PC-9 (cell line): ENCODE results near the gene ITGB7. TPM values are rescaled to one million over a fixed set of nuclear protein-coding genes. Genes with fewer than 3 reads are reported as not detected.

Source experiments
- BruUV-seq: library from RNA; stranded (reverse); fragments of 400-500 nt; replicated peaks from 2 replicates; lab custom pipeline; 2021; lab: Mats Ljungman, UMichigan
- CTCF ChIA-PET: fragments of 300-600 bp; sonication (Branson Sonifier 250); formaldehyde crosslinking; loops from one replicate; lab custom pipeline; 2022; ENCODE audit warnings: antibody characterized with exemption; lab: Charles Lee
- POLR2A ChIA-PET: fragments of 300-600 bp; sonication (Branson Sonifier 250); formaldehyde crosslinking; loops from one replicate; lab custom pipeline; 2022; ENCODE audit warnings: antibody characterized with exemption; ENCODE audit not compliant: unreplicated experiment; lab: Charles Lee
- DNase-seq, 2 experiments: peaks; one replicate each; pipeline versions ENCODE4 v3.0.0 to v3.0.0-alpha.2; 2015 to 2022; ENCODE audit warnings: mixed read lengths in 1 of 2
- H2AFZ ChIP-seq: fragments of 200-600 bp; sonication (generic); 2 replicates; pipeline ENCODE4 v1.8.1; 2017; ENCODE audit warnings: antibody characterized with exemption
- H3F3A ChIP-seq: fragments of 200-600 bp; sonication (generic); 2 replicates; pipeline ENCODE4 v1.8.1; 2017; ENCODE audit warnings: antibody characterized with exemption, mild to moderate bottlenecking, low read depth; ENCODE audit not compliant: insufficient read depth
- H3K27ac ChIP-seq: fragments of 200-600 bp; sonication (generic); 2 replicates; pipeline ENCODE4 v1.6.1; 2016; ENCODE audit warnings: mixed run types
- H3K27me3 ChIP-seq: fragments of 200-600 bp; sonication (generic); 2 replicates; pipeline ENCODE4 v1.6.1; 2016; ENCODE audit warnings: low read depth, mixed run types; ENCODE audit not compliant: insufficient read depth
- H3K36me3 ChIP-seq: fragments of 200-600 bp; sonication (generic); 2 replicates; pipeline ENCODE4 v1.6.1; 2016; ENCODE audit warnings: low read depth, mixed run types
- H3K4me1 ChIP-seq: fragments of 200-600 bp; sonication (generic); replicated peaks from 2 replicates; pipeline ENCODE4 v1.6.1; 2016; ENCODE audit warnings: mixed run types; ENCODE audit not compliant: insufficient read depth
- H3K4me2 ChIP-seq: fragments of 200-600 bp; sonication (generic); 2 replicates; pipeline ENCODE4 v1.6.1; 2017; ENCODE audit warnings: mixed run types
- H3K4me3 ChIP-seq: fragments of 200-600 bp; sonication (generic); 2 replicates; pipeline ENCODE4 v1.6.1; 2016; ENCODE audit warnings: mixed run types
- H3K79me2 ChIP-seq: fragments of 200-600 bp; sonication (generic); 2 replicates; pipeline ENCODE4 v1.6.1; 2017; ENCODE audit warnings: low read depth, mixed run types
- H3K9me2 ChIP-seq: fragments of 200-600 bp; sonication (generic); 2 replicates; pipeline ENCODE4 v1.8.1; 2017; ENCODE audit warnings: mild to moderate bottlenecking; ENCODE audit not compliant: insufficient read depth
- H3K9me3 ChIP-seq: fragments of 200-600 bp; sonication (generic); 2 replicates; pipeline ENCODE4 v1.8.1; 2016; ENCODE audit warnings: low read depth; ENCODE audit not compliant: insufficient read depth
- H4K20me1 ChIP-seq: fragments of 200-600 bp; sonication (generic); 2 replicates; pipeline ENCODE4 v1.8.1; 2017; ENCODE audit not compliant: insufficient read depth
- CTCF ChIP-seq: fragments of 200-600 bp; sonication (generic); conservative IDR thresholded peaks from 2 replicates; pipeline ENCODE4 v1.6.1; 2017; ENCODE audit warnings: mixed run types, antibody characterized with exemption, mild to moderate bottlenecking, moderate library complexity
- EZH2 ChIP-seq: fragments of 200-600 bp; sonication (generic); IDR thresholded peaks from 2 replicates; pipeline ENCODE4 v1.8.0; 2017; ENCODE audit warnings: antibody characterized with exemption, low read depth
- intact Hi-C: fragments of 100-400 bp; cut with micrococcal nuclease; formaldehyde crosslinking; loops from one replicate; pipeline ENCODE4 v1.10.0; 2022; ENCODE audit not compliant: unreplicated experiment
- total RNA-seq: library from RNA; stranded (reverse); gene quantifications from 2 replicates; pipeline ENCODE4 v1.2.3, GENCODE V29; 2021

ITGB7 gene
- total RNA-seq, 1 experiment from 2014 or later: 3.3 TPM

GRCh38 chr12:53233671-53234121 lies 26.6 kb upstream of the ITGB7 start:
- intact Hi-C loops: no loop called here
- Histone ChIP-seq H3K4me1 (peaks cover 59% of the 10 kb centered on the region), H3K9me3 (no peaks in the 10 kb centered on the region), H3K36me3 (peaks cover 10% of the 10 kb centered on the region; the same call in 1 of the 2 replicates), H3K27me3 (no peaks in the 10 kb centered on the region), H3K9me2 (no peaks in the 10 kb centered on the region), H4K20me1 (no peaks in the 10 kb centered on the region), H2AFZ (no peak overlapping the region), H3K79me2 (peaks cover 28% of the 10 kb centered on the region), H3K4me3 (no peak overlapping the region), H3K4me2 (peak overlapping the region; percentile 78), H3F3A (peaks cover 33% of the 10 kb centered on the region), H3K27ac (peak overlapping the region; percentile 71; the same call in 1 of the 2 replicates)
- DNase-seq: no peak
- CTCF ChIA-PET: interaction anchor here (0.6 kb wide), 1 partner anchor 207 kb away, joined by 20 read pairs; no protein-coding TSS in a partner anchor
- no peak for TF ChIP-seq CTCF
- TF ChIP-seq EZH2: no peak
- BruUV-seq: no TSS peak
- POLR2A ChIA-PET: interaction anchor here (0.6 kb wide), 1 partner anchor 655 kb away, joined by 3 read pairs; no protein-coding TSS in a partner anchor

GRCh38 chr12:53232646-53233461 lies 25.8 kb upstream of the ITGB7 start:
- peaks cover 33% of the 10 kb centered on the region for H3F3A ChIP-seq

More at GRCh38 chr12:53232646-53233461, 25.8 kb upstream of the ITGB7 start:
- H3K4me2 ChIP-seq: peak overlapping the region; percentile 78
- peaks cover 59% of the 10 kb centered on the region for H3K4me1 ChIP-seq
- peak overlapping the region; percentile 47; the same call in 1 of the 2 replicates for H3K4me3 ChIP-seq
- TF ChIP-seq CTCF (no peak; the same call in 1 of the 2 replicates), EZH2 (no peak)
- ChIA-PET POLR2A (interaction anchor here (0.6 kb wide), 1 partner anchor 655 kb away, joined by 3 read pairs; no protein-coding TSS in a partner anchor), CTCF (no interaction called here)
- peak; percentile 54 to 69 for DNase-seq
- intact Hi-C loops: loop anchor here (1.0 kb wide), 1 partner anchor 18 kb away; no protein-coding TSS in a partner anchor
- peaks cover 32% of the 10 kb centered on the region for H3K79me2 ChIP-seq
- BruUV-seq: TSS peak; percentile 64
- peaks cover 10% of the 10 kb centered on the region; the same call in 1 of the 2 replicates for H3K36me3 ChIP-seq
- no peaks in the 10 kb centered on the region for H3K27me3 ChIP-seq
- H4K20me1 ChIP-seq: no peaks in the 10 kb centered on the region
- peak overlapping the region; percentile 78; the same call in 1 of the 2 replicates for H2AFZ ChIP-seq
- no peaks in the 10 kb centered on the region for H3K9me3 ChIP-seq
- no peaks in the 10 kb centered on the region for H3K9me2 ChIP-seq
- peak overlapping the region; percentile 71 for H3K27ac ChIP-seq
